CD4-positive, alpha-beta T cell treated with Interleukin-21 for 1 hour (primary cell): ENCODE data around the gene FBLN5.
"Not testable (repeated sequence)": the region's sequence is repeated elsewhere in the genome, so short reads cannot be mapped to it uniquely, and the experiment has no call there.

Experiments used
- DNase-seq: peaks from one replicate; pipeline ENCODE4 v3.0.0-alpha.2; 2020

Gene FBLN5

DNA sequence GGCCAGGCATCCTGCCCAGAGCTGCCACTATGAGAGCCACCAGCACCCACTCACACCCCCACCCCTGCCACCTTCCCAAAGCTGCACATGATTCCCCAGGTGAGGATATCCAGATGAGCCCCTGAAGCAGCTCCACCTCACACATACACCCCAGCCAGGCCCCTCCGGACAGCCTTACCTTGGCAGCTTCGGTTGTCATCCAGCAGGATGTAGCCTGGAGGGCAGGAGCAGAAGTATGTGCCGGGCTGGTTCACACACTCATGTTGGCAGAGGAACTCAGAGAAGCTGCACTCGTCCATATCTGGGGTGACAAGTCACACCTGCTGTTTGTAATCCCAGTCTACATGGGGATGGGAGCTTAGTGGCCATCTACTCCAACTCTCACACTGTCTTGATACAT, 64.7 kb downstream of the FBLN5 start:
- DNase-seq: no peak

DNA sequence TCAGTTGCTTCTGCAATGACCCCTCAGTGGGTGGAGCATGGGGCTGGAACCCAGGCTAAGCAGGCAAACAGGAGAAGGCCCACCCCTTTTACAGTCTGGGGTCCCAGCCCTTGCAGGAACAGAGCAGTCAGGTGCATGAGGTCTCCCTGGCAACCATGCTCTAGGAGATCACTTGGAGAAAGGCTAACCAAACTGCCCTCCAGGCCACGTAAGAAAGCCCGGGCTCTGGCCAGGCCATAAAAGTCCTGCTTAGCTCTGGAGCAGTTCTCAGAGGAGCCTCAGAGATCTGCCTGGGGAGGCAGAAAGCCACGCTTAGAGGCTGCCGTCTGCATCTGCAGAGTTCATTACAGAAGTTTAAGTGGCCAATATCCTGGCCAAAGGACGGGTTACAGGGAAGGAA, 65.1 kb downstream of the FBLN5 start:
- no peak for DNase-seq

DNA sequence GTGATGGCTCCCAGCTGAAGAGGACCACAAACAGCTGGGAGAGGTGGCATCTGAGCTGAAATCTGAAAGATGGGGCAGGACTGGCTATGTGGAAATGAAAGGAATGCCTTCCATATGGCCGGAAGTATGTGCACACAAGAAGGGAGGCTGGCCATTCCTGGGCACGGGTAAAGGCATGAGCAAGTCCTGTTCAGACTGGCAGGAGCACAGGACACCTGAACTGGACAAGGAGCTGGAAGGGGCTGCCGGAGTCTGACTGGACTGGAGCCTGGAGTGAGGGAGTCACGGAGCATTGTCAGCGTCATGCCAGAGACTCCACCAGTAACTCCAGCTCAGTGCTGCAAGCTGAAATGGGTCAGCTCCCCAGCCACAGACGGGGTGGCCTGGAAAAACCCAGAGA, 68.3 kb downstream of the FBLN5 start:
- no peak for DNase-seq

- peak; percentile 13 for DNase-seq
Measured at GRCh38 chr14:91878274-91878673, 69.2 kb downstream of the FBLN5 start.

DNA sequence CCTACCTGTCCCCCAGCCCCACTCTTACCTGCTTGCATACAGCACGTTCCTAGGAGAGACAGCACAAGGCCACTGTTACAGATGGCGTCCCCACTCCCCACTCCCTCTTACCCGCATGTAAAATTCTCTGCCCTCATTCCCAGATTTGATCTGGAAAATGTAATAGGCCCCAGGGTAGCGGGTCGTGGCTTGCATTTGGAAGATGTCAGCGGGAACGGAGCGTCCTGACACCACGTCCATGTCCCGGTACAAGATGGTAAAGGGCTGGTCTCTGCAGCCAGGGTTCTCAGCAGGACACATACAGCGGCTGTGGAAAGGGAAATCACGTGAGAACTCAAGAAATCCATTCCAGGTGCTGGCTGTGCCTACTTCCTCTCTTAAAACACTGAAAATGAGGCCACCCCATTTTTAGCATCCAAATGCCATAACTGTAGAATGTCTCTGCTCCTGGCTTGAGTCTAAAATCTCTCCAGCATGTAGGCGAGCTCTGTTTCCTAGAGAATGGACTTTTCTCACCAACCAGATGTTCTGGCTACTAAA, 70.0 kb downstream of the FBLN5 start:
- DNase-seq: no peak

DNA sequence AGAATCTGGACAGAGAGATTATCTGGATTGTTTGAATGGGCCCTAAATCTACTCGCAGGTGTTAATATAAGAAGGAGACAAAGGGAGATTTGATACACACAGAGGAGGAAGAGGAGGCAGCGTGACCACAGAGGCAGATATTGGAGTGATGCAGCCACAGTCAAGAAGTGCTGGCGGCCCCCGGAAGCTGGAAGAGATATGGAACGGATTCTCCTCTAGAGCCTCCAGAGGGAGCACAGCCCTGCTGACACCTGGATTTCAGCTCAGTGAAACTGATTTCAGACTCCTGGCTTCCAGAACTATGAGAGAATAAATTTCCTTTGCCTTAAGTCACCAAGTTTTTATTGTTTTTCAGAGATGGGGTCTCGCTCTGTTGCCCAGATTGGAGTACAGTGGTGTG, 71.0 kb downstream of the FBLN5 start:
- DNase-seq: no peak

DNA sequence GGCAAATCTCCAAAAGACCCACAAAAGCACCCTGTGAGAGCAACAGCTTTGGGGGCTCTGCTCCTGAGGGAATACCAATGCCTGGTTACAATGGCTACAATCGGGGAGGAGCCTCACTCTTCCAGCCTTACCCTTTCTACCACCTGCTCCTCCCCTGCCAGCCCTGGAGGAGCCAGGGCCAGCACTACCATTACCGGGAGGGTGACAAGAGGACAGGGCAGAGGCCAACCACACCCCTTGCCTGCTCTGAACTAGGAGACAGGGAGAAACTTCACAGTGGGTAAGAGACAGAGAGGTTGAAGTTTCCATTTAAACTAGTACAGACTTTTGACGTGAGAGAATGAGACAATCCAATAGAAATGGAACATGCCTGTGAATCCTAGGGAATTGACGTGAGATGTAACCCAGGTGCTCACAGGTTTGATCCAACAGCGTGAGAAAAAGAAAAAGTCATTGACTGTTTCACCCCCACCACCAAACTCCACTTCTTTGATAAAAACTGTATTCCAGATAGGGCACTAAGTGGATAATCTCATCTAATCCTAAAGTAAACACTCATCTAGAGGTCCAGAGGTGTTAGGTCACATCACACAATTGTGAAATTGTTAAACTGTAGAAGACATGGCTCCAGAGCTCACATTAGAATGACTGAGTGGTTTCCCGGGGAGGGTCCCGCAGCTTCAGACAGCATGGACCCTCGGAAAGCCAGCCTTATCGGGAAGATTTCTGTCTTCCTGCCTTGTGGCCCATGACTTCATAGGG, 71.8 kb downstream of the FBLN5 start:
- no peak for DNase-seq

DNA sequence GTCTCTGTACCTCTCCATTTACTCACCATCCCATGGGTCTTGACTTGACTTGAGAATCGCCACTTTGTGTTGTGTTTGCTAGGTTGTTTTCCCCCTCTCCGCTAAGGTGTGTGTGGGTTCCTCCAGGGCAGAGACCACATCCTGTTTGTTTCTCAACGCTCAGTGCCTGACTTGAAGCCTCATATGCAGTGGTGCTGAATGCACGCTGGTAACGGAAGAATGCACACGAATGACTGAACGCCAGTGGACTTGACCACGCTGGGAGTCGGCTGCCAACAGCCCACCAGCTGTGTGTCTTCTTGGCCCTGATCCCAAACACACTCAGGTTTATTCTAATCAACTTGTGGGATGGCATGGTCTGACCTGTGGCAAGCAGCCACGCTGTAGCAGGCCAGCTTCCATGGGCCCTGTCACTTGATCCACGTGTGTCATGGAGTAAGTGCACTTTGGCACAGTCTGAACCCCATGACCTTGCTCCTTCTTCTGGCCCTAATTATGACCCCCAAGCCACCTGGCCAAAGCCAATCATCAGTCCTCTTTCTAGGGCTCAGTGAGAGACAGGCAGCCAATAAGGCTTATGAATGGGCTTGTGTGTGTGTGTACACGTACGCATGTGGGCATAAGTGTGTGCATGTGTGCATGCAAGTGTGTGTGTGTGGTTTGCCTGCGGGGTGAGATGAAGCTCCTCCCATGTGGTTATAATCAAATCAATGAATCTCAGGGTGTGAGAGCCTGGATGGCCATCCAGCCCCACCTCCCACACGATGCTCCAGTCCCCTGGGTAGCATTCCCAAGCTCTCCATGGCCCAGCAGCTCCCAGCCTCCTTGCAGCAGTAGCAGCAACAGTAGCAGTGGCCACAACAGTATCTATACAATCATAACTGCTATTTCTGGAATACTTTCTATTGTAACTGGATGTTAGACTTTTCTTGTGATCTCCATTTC, 73.8 kb downstream of the FBLN5 start:
- DNase-seq: peak; percentile 89

- peak; percentile 77 for DNase-seq
Measured at GRCh38 chr14:91872517-91873470, 74.7 kb downstream of the FBLN5 start.

GRCh38 chr14:91872011-91872501, 75.4 kb downstream of the FBLN5 start:
- DNase-seq: peak; percentile 42

GRCh38 chr14:91871401-91871800, 76.1 kb downstream of the FBLN5 start:
- DNase-seq: not testable (repeated sequence)

GRCh38 chr14:91870890-91871289, 76.6 kb downstream of the FBLN5 start:
- DNase-seq: no peak

GRCh38 chr14:91870001-91870400, 77.5 kb downstream of the FBLN5 start:
- DNase-seq: peak; percentile 89

DNA sequence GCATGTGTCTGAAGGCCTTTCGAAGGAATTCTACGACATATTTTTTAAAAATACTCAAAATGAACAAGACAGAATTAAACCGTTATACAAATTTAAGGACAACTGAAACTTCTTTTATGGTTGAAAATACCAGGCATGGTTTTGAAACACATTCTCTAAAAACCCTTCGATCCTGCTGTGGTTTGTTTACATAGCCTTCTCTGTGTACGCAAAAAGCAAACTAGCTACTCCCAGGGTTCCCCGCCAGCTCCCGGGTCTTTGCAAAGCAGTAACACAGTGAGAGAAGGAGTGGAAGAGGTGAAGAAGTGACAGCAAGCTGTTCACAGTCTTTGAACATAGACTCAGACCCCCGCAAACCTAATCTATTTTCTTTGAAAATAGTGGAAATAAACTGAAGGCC, 77.9 kb downstream of the FBLN5 start:
- DNase-seq: no peak

- peak; percentile 76 for DNase-seq
Measured at GRCh38 chr14:91867316-91867988, 80.0 kb downstream of the FBLN5 start, which contains the start of gene TC2N. Gene TC2N (minus strand): TSS chr14:91867536. CDS start chr14:91813769, 53,767 bp downstream.

- DNase-seq: no peak
Measured at GRCh38 chr14:91866511-91867295, 80.8 kb downstream of the FBLN5 start.

DNA sequence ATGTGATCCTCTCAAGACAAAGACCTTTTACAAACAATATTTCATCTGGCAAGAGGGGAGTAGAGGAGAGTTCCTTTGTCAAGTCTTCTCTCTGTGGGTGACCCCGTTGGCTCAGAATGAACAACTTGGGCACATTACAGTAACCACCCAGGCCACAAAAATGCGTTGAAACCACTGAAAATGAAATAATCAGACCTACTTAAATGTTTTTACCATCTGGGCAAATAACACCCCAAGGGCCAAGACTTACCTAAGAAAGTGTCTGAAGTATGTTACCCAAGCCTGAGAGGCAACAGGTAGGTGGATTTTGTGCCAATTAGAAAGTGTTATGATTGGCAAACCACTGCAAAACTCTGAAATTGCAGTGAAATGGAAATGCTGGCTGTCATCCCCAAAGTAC, 81.4 kb downstream of the FBLN5 start:
- DNase-seq: peak; percentile 27

DNA sequence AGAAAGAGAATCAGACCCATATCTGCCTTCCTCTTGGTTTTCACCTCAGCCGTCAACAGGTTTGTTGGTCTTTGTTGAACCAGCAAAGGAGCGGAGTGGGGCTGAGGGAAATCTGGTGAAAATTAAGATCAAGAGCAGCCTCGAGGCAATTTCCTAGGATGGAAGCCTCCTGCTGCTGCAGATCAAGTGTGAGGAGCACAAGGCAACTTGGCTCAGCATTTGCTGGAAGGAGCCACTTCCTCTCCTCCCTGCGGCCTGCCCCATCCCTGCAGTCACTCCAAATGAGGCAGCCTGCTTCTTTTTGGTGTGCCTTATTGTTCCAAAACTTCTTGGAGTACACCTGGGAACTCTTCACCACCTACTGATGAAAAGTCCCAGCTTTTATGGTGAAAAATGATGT, 85.1 kb downstream of the FBLN5 start:
- DNase-seq: no peak

DNA sequence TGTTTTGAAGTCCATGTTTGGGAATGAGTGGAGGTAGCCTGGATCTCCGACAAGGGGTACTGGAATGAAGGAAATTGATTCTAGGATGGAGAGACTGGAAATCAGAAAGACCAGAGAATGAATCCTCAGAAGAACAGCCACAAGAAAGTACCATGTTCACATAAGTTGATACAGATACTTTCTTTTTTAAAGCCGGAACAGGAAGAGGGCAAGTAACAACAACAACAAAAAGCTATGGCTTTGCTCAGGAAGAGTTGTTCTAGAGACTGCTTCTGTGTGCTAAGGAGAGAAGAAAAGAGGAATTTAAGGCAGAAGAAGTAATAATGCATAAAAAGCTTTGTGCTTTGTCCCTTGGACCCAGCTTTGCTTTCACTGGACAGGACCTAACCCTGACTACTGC, 86.4 kb downstream of the FBLN5 start:
- DNase-seq: peak; percentile 36

DNA sequence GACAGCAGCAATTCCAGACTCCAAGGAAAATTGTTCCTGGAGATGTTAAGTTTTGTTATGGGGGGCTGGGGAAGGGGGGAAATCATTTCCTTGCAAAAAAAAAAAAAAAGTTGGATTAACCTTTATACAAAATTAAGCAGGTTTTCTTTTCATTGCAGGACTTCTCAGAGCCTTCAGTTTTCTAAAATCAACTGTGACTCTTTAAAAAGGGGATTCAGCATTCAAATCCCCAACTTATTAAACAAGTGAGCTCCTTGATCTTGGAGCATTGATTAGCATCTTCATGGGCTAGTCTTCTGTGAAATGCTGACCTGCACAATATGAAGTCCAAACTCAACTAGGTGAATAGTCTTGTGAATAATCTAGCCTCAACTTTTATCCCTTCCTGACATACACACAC, 87.3 kb downstream of the FBLN5 start:
- no peak for DNase-seq
